Heart left ventricle (tissue), 13 donors: ENCODE measurements around the gene SCUBE3.

Experiments used
- POLR2A ChIP-seq, 2 donors: fragments of 450-650 bp; IDR thresholded peaks; one replicate each; pipeline ENCODE4 v1.6.1; 2017; ENCODE audit warnings: antibody characterized with exemption in 2 of 2, mild to moderate bottlenecking in 2 of 2, moderate library complexity in 2 of 2
- TF ChIP-seq, protein P1 (sequence below), 12 donors: fragments of 200-600 bp; sonication (generic) in 4 of 12; IDR thresholded peaks; one replicate each; pipeline versions ENCODE4 v1.5.0 to v1.8.0; 2018 to 2022; ENCODE audit warnings: antibody characterized with exemption in 12 of 12, mild to moderate bottlenecking in 5 of 12
- donor health status: ischemic (EF 13 %, LVEDD 7.1; RV severe dilation, severe dysfunction).
- donor health status: DM: no; HTN: yes; CAD: no.
- donor health status: DM: no; HTN: no; CAD: no.
- donor health status: ischemic (EF 25% LVEDD 6.9; RV normal size, moderate dysfunction).
- donor health status: ischemic (EF 25% LVEDD 5.7; RV mildly dilated, moderate dysfunction).
- donor health status: ischemic (EF 35%, LVEDD 5.7; RV mildly dilated, moderate dysfunction).
- donor health status: nonischemic (EF 11% LVEDD 7.7; RV severe dilation, severe dysfunction).
- donor health status: DM: yes; HTN: yes; CAD: no.
- donor health status: PGD.
- donor health status: ischemic (EF 29% LVEDD 5.4; RV normal size, mild dysfunction).
- donor health status: nonischemic (EF 23%, LVEDD 6.1; RV moderate dilation, normal function).

DNA sequence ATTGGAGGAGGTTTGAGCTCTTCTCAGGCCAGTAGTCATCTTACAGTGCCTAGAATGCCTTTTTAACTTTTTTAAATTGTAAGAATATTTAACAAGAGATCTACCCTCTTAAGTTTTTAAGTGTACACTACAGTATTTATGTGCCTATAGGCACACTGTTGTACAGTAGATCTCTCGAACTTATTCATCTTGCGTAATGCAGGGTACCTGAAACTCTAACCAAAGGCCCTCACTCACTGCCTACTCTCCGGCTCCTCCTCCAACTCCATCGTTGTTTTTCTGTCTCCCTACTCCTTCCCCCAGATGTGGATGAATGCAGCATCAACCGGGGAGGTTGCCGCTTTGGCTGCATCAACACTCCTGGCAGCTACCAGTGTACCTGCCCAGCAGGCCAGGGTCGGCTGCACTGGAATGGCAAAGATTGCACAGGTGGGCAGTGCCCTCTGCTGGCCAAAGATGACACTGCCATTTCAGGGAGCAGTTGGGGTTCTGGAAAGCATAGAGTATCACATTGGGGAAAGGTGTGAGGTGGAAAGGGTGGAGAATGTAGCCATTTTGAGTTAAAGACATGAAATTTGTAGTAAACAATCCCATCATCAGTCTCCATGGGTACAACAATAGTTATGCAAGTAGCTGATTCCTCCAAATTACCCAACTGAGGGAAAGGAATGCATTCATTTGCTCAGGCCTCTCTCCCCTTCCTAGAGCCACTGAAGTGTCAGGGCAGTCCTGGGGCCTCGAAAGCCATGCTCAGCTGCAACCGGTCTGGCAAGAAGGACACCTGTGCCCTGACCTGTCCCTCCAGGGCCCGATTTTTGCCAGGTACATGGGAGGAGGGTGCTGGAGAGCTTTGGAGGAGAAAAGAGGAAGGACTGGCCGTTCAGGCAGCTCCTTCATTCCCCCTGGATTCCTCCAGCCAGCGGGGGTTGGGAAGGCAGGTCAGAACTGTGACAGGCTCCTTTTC lies 27.4 kb downstream of the SCUBE3 start:
- TF ChIP-seq, protein P1, sequence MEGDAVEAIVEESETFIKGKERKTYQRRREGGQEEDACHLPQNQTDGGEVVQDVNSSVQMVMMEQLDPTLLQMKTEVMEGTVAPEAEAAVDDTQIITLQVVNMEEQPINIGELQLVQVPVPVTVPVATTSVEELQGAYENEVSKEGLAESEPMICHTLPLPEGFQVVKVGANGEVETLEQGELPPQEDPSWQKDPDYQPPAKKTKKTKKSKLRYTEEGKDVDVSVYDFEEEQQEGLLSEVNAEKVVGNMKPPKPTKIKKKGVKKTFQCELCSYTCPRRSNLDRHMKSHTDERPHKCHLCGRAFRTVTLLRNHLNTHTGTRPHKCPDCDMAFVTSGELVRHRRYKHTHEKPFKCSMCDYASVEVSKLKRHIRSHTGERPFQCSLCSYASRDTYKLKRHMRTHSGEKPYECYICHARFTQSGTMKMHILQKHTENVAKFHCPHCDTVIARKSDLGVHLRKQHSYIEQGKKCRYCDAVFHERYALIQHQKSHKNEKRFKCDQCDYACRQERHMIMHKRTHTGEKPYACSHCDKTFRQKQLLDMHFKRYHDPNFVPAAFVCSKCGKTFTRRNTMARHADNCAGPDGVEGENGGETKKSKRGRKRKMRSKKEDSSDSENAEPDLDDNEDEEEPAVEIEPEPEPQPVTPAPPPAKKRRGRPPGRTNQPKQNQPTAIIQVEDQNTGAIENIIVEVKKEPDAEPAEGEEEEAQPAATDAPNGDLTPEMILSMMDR (IDR thresholded peaks at IDR 0.05) = peak; percentile 93 to 98 (median 94)
- no peak for TF ChIP-seq POLR2A (IDR thresholded peaks at IDR 0.05)
